Mesothelial cell of epicardium (in vitro differentiated cells): ENCODE data around the gene DDR1. TPM values are rescaled to one million over a fixed set of nuclear protein-coding genes. Genes with fewer than 3 reads are reported as not detected.
"Not testable (repeated sequence)": the region's sequence is repeated elsewhere in the genome, so short reads cannot be mapped to it uniquely, and the experiment has no call there.

ENCODE experiments used
- DNase-seq, 2 experiments: peaks; one replicate each; pipeline ENCODE4 v3.0.0; 2021; ENCODE audit warnings: low spot score in 2 of 2; ENCODE audit not compliant: unreplicated experiment in 2 of 2
- H3K27ac Mint-ChIP-seq: 2 replicates; pipeline ENCODE4 v1.8.0; 2021; ENCODE audit warnings: mixed read lengths
- H3K27me3 Mint-ChIP-seq: 2 replicates; pipeline ENCODE4 v1.8.0; 2021; ENCODE audit warnings: low read depth, mixed read lengths
- H3K36me3 Mint-ChIP-seq: 2 replicates; pipeline ENCODE4 v1.8.0; 2021; ENCODE audit warnings: mixed read lengths
- H3K4me1 Mint-ChIP-seq: 2 replicates; pipeline ENCODE4 v1.8.0; 2021; ENCODE audit warnings: mixed read lengths
- H3K4me3 Mint-ChIP-seq: 2 replicates; pipeline ENCODE4 v1.8.0; 2021; ENCODE audit warnings: mild to moderate bottlenecking, moderate library complexity, mixed read lengths
- H3K9me3 Mint-ChIP-seq: 2 replicates; pipeline ENCODE4 v1.8.0; 2021; ENCODE audit warnings: mixed read lengths
- total RNA-seq: library from RNA; stranded (reverse); gene quantifications from 3 replicates; pipeline ENCODE4 v1.2.1, GENCODE V29; 2021
- TF ChIP-seq, protein P1 (sequence below): fragments of 200-600 bp; sonication (generic); IDR thresholded peaks from one replicate; pipeline ENCODE4 v1.5.0; 2021; ENCODE audit warnings: antibody characterized with exemption; ENCODE audit not compliant: unreplicated experiment

The DDR1 gene
- total RNA-seq, 1 donor from 2014 or later = 351 TPM

DNA sequence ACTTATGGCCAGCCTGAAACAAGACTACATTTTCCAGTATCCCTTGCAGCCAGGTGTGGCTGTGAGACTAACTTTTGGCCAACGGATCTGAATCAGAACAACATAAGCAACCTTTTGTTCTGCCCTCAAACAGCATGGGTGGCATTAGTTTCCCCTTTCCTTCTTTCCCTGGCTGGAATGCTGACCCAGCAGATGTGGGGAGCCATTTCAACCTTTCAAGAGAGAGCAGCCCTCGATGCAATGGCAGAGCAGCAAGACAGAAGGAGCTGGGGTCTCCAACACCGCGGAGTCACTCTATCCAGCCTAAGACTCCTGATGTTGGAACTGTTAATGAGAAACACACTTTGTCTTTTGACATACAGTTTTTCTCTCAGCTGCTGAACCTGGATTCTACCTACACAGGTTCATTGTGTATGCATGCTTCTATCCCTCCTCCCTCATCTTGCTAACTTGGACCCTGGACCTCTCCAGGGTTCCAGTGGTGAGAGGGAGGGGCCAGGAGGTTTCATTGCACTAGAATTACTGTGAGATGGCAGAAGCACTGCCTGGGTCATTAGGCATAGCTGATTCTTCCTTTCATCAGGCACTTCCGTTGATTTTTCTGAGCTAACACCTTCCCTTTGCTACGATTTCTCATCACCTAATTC lies 28.8 kb upstream of the DDR1 start:
- no peaks in the 10 kb centered on the region for H3K27me3 Mint-ChIP-seq
- TF ChIP-seq, protein P1, sequence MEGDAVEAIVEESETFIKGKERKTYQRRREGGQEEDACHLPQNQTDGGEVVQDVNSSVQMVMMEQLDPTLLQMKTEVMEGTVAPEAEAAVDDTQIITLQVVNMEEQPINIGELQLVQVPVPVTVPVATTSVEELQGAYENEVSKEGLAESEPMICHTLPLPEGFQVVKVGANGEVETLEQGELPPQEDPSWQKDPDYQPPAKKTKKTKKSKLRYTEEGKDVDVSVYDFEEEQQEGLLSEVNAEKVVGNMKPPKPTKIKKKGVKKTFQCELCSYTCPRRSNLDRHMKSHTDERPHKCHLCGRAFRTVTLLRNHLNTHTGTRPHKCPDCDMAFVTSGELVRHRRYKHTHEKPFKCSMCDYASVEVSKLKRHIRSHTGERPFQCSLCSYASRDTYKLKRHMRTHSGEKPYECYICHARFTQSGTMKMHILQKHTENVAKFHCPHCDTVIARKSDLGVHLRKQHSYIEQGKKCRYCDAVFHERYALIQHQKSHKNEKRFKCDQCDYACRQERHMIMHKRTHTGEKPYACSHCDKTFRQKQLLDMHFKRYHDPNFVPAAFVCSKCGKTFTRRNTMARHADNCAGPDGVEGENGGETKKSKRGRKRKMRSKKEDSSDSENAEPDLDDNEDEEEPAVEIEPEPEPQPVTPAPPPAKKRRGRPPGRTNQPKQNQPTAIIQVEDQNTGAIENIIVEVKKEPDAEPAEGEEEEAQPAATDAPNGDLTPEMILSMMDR = no peak
- DNase-seq = no peak
- H3K4me1 Mint-ChIP-seq = peaks cover 5% of the 10 kb centered on the region
- peaks cover 22% of the 10 kb centered on the region for H3K9me3 Mint-ChIP-seq
- H3K4me3 Mint-ChIP-seq = no peak overlapping the region
- peaks cover 11% of the 10 kb centered on the region for H3K36me3 Mint-ChIP-seq
- no peak overlapping the region for H3K27ac Mint-ChIP-seq

DNA sequence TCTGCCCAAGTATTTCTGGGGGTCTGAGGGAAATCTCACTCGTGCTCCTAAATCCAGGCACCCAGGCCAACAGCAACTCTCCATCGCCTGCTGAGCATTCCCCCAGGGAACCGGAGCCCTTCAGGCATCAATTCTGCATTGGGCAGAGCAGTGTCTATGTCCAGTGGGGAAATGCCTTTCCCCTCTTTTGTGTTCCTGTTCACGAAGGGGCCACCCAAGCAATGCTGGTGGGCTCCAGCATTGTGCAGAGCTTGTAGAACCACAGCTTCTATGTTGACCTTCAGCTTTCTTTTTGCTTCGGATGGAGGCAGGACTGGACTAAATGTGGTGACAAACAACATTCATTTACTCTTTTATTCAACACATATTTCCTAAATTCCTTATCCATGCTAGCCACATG lies 27.2 kb upstream of the DDR1 start:
- Mint-ChIP-seq H3K9me3 (peaks cover 18% of the 10 kb centered on the region), H3K4me1 (peaks cover 7% of the 10 kb centered on the region), H3K27ac (no peak overlapping the region), H3K4me3 (no peak overlapping the region), H3K36me3 (peaks cover 9% of the 10 kb centered on the region), H3K27me3 (no peaks in the 10 kb centered on the region)
- TF ChIP-seq, protein P1 = no peak
- no peak for DNase-seq

DNA sequence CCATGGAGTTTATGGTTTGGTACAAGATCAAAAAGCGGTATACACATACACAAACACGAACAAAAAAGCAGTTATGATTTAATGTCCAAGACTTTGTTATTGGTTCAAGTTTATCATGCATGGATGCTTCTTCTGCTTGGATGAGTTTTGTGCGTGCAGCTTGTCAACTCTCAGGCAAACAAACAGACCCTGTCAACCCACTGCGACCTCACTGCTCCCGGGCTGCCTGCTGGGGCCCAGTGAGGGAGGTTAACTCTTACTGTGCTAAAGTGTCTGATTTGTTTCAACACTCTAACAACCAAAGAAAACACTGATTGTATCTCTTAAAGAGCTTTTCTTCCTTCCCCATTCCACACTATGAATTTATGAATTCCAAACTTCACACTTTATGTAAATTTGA lies 26.8 kb upstream of the DDR1 start:
- Mint-ChIP-seq H3K36me3 (peaks cover 7% of the 10 kb centered on the region), H3K4me3 (no peak overlapping the region)
- TF ChIP-seq, protein P1 = no peak

DNA sequence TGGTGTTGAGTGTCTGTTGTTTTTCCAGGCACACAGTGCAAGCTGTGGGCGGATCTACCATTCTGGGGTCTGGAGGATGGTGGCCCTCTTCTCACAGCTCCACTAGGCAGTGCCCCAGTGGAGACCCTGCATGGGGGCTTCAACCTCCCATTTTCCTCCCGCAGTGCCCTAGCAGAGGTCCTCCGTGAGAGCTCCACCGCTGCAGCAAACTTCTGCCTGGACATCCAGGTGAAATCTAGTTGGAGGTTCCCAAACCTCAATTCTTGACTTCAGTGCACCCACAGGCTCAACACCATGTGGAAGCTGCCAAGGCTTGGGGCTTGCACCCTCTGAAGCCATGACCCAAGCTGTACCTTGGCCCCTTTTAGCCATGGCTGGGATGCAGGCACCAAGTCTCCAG lies 24.6 kb upstream of the DDR1 start:
- H3K27ac Mint-ChIP-seq, H3K36me3 Mint-ChIP-seq, H3K4me1 Mint-ChIP-seq, H3K4me3 Mint-ChIP-seq, DNase-seq, H3K27me3 Mint-ChIP-seq: not testable (repeated sequence)
- peaks cover 12% of the 10 kb centered on the region for H3K9me3 Mint-ChIP-seq

More for the DNA sequence above, 26.8 kb upstream of the DDR1 start:
- H3K27me3 Mint-ChIP-seq = no peaks in the 10 kb centered on the region
- H3K9me3 Mint-ChIP-seq = peaks cover 13% of the 10 kb centered on the region
- no peak overlapping the region for H3K27ac Mint-ChIP-seq
- peaks cover 9% of the 10 kb centered on the region for H3K4me1 Mint-ChIP-seq
- no peak for DNase-seq

DNA sequence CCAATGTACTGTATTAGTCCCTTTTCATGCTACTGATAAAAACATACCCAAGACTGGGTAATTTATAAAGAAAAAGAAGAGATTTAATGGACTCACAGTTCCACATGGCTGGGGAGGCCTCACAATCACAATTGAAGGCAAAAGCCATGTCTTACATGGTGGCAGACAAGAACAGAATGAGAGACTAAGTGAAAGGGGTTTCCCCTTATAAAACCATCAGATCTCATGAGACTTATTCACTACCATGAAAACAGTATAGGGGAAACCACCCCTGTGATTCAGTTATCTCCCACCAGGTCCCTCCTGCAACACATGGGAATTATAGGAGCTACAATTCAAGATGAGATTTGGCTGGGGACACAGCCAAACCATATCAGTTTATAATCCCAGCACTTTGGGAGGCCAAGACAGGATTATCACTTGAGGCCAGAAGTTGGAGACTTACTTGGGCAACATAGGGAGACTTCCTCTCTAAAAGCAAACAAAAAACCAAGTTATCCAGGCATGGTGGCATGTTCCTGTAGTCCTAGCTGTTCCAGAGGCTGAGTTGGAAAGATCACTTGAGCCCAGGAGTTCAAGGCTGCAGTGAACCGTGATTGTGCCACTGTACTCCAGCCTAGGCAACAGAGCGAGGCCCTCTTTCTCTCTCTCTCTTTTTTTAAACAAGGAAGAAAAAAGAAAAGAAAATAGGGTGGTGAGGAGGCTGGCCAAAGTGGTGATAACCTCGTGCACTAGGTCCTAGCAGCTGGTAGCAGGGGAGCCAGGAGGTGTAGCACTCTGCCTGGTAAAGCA lies 22.9 kb upstream of the DDR1 start:
- H3K9me3 Mint-ChIP-seq = peaks cover 12% of the 10 kb centered on the region
- H3K36me3 Mint-ChIP-seq = peaks cover 7% of the 10 kb centered on the region
- H3K4me3 Mint-ChIP-seq = no peak overlapping the region
- TF ChIP-seq, protein P1 = no peak
- DNase-seq = no peak
- H3K27me3 Mint-ChIP-seq = no peaks in the 10 kb centered on the region
- peaks cover 9% of the 10 kb centered on the region for H3K4me1 Mint-ChIP-seq
- H3K27ac Mint-ChIP-seq = no peak overlapping the region

DNA sequence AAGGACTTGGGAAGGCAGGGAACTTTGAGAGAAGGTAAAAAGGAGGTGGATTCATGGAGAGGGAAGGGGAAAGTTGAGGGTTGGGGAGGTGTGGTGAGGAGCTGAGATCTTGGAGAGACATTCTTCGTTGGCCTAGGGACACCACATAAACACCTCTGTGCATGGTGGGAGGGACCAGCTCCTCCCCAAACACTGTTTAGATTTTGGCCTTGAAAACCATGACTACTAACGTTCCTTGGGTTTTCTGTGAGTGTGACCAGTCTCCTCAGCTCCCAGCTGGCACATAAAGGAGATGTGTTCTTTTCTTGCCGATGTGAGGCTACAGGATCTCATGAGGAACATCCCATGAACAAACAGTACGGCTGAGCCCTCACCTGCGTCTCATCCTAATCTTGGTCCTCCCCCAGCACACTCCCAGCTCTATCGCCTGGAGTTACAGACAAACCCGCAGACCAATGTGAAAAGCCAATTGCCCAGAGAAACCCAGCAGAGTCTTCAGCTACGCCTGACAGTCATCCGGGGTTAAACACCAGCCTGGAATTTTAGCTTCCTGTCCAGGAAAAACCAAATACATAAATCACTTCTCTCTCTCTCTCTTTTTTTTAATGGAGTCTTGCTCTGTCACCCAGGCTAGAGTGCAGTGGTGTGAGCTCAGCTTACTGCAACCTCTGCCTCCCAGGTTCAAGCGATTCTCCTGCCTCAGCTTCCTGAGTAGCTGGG lies 22.0 kb upstream of the DDR1 start:
- Mint-ChIP-seq H3K9me3 (peaks cover 12% of the 10 kb centered on the region), H3K4me1 (peaks cover 8% of the 10 kb centered on the region), H3K4me3 (no peak overlapping the region), H3K27ac (no peak overlapping the region), H3K36me3 (peaks cover 7% of the 10 kb centered on the region), H3K27me3 (no peaks in the 10 kb centered on the region)
- DNase-seq = no peak
- TF ChIP-seq, protein P1 = no peak
